Tibial nerve (tissue), 4 donors: ENCODE results near the gene PRPF6. TPM values are rescaled to one million over a fixed set of nuclear protein-coding genes. Genes with fewer than 3 reads are reported as not detected.

Source experiments
- DNase-seq, 2 donors: peaks; one replicate each; pipeline ENCODE4 v3.0.0-alpha.2; 2019; ENCODE audit warnings: low spot score in 2 of 2
- H3K27ac ChIP-seq, 4 donors: fragments of 200-600 bp; sonication (generic) in 3 of 4; one replicate each; pipeline ENCODE4 v1.5.1; 2017 to 2019; ENCODE audit warnings: mild to moderate bottlenecking in 1 of 4
- H3K27me3 ChIP-seq, 2 donors: fragments of 200-600 bp; sonication (generic) in 1 of 2; one replicate each; pipeline versions ENCODE4 v1.5.1 to v1.6.0; 2017 to 2019
- H3K36me3 ChIP-seq, 3 donors: fragments of 200-600 bp; sonication (generic); one replicate each; pipeline ENCODE4 v1.5.1; 2018 to 2019
- H3K4me1 ChIP-seq, 4 donors: fragments of 200-600 bp; sonication (generic) in 3 of 4; one replicate each; pipeline ENCODE4 v1.5.1; 2017 to 2019
- H3K4me3 ChIP-seq, 4 donors: fragments of 200-600 bp; sonication (generic) in 3 of 4; one replicate each; pipeline ENCODE4 v1.5.1; 2017 to 2019; ENCODE audit warnings: mild to moderate bottlenecking in 1 of 4, moderate library complexity in 1 of 4
- H3K9me3 ChIP-seq, 4 donors: fragments of 200-600 bp; sonication (generic) in 3 of 4; one replicate each; pipeline ENCODE4 v1.5.1; 2017 to 2019
- CTCF ChIP-seq, 5 experiments: fragments of 200-600 bp in 3 of 5; fragments of 450-650 bp in 2 of 5; sonication (generic) in 3 of 5; IDR thresholded peaks; one replicate each; pipeline ENCODE4 v1.5.1; 2016 to 2019; ENCODE audit warnings: antibody characterized with exemption in 5 of 5, mild to moderate bottlenecking in 3 of 5, moderate library complexity in 2 of 5
- EP300 ChIP-seq, 2 donors: sonication (generic); formaldehyde crosslinking; IDR thresholded peaks; one replicate each; pipeline ENCODE4 v1.6.1; 2017; ENCODE audit warnings: antibody characterized with exemption in 2 of 2, mild to moderate bottlenecking in 1 of 2
- POLR2A ChIP-seq, 2 donors: fragments of 450-650 bp; IDR thresholded peaks; one replicate each; pipeline ENCODE4 v1.6.1; 2017; ENCODE audit warnings: antibody characterized with exemption in 2 of 2, mild to moderate bottlenecking in 2 of 2, moderate library complexity in 2 of 2
- WGBS, 2 donors: methylation state at CpG; one replicate each; pipeline ENCODE4 v1.1.5; 2018; 5-methylcytosine and 5-hydroxymethylcytosine counted together
- total RNA-seq, 4 donors: library from RNA; depleted of rRNA; stranded (reverse); fragments of >200 nt; gene quantifications; one replicate each; pipeline ENCODE4 v1.1.0, GENCODE V29; 2016

Gene PRPF6, protein sequence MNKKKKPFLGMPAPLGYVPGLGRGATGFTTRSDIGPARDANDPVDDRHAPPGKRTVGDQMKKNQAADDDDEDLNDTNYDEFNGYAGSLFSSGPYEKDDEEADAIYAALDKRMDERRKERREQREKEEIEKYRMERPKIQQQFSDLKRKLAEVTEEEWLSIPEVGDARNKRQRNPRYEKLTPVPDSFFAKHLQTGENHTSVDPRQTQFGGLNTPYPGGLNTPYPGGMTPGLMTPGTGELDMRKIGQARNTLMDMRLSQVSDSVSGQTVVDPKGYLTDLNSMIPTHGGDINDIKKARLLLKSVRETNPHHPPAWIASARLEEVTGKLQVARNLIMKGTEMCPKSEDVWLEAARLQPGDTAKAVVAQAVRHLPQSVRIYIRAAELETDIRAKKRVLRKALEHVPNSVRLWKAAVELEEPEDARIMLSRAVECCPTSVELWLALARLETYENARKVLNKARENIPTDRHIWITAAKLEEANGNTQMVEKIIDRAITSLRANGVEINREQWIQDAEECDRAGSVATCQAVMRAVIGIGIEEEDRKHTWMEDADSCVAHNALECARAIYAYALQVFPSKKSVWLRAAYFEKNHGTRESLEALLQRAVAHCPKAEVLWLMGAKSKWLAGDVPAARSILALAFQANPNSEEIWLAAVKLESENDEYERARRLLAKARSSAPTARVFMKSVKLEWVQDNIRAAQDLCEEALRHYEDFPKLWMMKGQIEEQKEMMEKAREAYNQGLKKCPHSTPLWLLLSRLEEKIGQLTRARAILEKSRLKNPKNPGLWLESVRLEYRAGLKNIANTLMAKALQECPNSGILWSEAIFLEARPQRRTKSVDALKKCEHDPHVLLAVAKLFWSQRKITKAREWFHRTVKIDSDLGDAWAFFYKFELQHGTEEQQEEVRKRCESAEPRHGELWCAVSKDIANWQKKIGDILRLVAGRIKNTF
- 10 to 100 TPM; 70.5 to 77.0 (median 73.8) TPM for total RNA-seq

DNA sequence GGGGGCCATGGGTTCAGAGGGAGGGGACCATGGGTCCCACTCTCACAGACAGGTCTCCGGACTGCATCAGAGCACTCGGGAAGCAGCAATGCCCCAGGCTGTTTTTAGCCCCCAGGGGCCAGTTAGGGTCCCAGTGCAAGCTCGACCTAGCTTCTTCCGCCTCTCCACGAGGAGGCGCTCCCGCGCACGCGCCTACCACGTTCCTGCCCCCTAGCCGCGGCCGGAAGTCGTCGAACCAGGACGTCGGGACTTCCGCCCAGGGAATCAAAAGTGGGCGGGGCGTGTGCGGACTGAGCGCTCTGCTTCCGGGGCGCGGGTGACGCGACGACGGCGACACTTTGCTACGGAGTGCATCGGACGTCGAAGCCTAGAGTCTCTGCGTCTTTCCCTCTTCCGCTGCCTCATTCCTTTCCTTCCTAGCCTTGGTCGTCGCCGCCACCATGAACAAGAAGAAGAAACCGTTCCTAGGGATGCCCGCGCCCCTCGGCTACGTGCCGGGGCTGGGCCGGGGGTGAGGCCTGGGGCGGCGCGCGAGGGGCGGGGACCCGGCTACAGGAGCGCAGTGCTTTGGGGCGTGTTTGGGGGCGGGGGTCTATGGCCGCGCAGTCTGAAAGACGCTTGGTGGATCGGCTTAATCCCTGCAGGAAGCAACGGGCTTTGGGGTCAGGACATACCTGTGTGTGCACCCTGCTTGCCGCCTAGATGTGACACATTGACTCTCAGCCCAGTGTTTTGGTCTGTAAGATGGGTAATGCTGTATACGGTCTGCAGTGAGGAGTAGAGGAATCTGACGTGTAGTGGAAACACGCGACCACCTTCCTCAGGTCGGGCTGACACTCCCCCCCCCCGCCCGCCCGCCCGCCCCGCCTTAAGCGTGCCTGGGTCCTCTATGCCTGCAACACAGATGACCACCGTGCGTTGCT is at the start of gene PRPF6:
Gene PRPF6 (plus strand): TSS at position 327 of the 923 bp plus-strand sequence. CDS start 114 bp downstream, at position 441.
- Histone ChIP-seq H3K4me1 (peaks cover 0 to 43% (median 31%) of the 10 kb centered on the region in 4 donors), H3K27me3 (peaks cover 0 to 20% of the 10 kb centered on the region in 2 donors), H3K4me3 (peak within 1 kb of the TSS; percentile 63 to 99 (median 86)), H3K9me3 (no peaks in the 10 kb centered on the region), H3K27ac (peak within 1 kb of the TSS; percentile 35 to 92 (median 86)), H3K36me3 (peaks cover 6 to 29% (median 13%) of the 10 kb centered on the region in 3 donors)
- 1% methylated on average over 32 to 50 of the region's 75 CpGs for WGBS, 2 donors
- TF ChIP-seq EP300 (IDR thresholded peaks at IDR 0.05): peak; percentile 84 to 93
- TF ChIP-seq POLR2A (IDR thresholded peaks at IDR 0.05): peak; percentile 24 to 62
- TF ChIP-seq CTCF (IDR thresholded peaks at IDR 0.05): peak; percentile 75 to 87 (median 84)
- DNase-seq: peak; percentile 83 to 86

GRCh38 chr20:63931735-63932134 is 49.2 kb upstream of the PRPF6 start:
- H3K27ac ChIP-seq: no peak overlapping the region
- no peaks in the 10 kb centered on the region for H3K9me3 ChIP-seq
- no peaks in the 10 kb centered on the region for H3K4me1 ChIP-seq
- peaks cover 0 to 88% (median 33%) of the 10 kb centered on the region in 3 donors for H3K36me3 ChIP-seq
- WGBS, 2 donors: 95% methylated on average over 19 of the region's 19 CpGs
- no peak for TF ChIP-seq CTCF (IDR thresholded peaks at IDR 0.05)
- no peaks in the 10 kb centered on the region for H3K27me3 ChIP-seq
- H3K4me3 ChIP-seq: no peak overlapping the region
- no peak for DNase-seq

- Histone ChIP-seq H3K27me3 (no peaks in the 10 kb centered on the region), H3K4me1 (no peaks in the 10 kb centered on the region), H3K9me3 (no peaks in the 10 kb centered on the region), H3K4me3 (no peak overlapping the region), H3K36me3 (peaks cover 0 to 97% (median 33%) of the 10 kb centered on the region in 3 donors), H3K27ac (no peak overlapping the region)
- TF ChIP-seq CTCF (IDR thresholded peaks at IDR 0.05) (no peak), POLR2A (IDR thresholded peaks at IDR 0.05) (no peak), EP300 (IDR thresholded peaks at IDR 0.05) (no peak)
- 88 to 89% methylated on average over 12 to 17 of the region's 17 CpGs for WGBS, 2 donors
- DNase-seq: no peak
Measured at GRCh38 chr20:63932606-63933160, 48.2 kb upstream of the PRPF6 start.

GRCh38 chr20:63933646-63934045 is 47.3 kb upstream of the PRPF6 start:
- Histone ChIP-seq H3K9me3 (no peaks in the 10 kb centered on the region), H3K27me3 (no peaks in the 10 kb centered on the region), H3K4me1 (no peaks in the 10 kb centered on the region), H3K36me3 (peaks cover 0 to 98% (median 26%) of the 10 kb centered on the region in 3 donors), H3K27ac (no peak overlapping the region), H3K4me3 (no peak overlapping the region)
- WGBS, 2 donors: 77 to 79% methylated on average over 5 of the region's 5 CpGs
- no peak for TF ChIP-seq CTCF (IDR thresholded peaks at IDR 0.05)
- no peak for TF ChIP-seq POLR2A (IDR thresholded peaks at IDR 0.05)
- DNase-seq: no peak
